SJCRH30 (cell line): ENCODE measurements around the gene ITPA. TPM values are rescaled to one million over a fixed set of nuclear protein-coding genes. Genes with fewer than 3 reads are reported as not detected.
"Not testable (repeated sequence)": the region's sequence is repeated elsewhere in the genome, so short reads cannot be mapped to it uniquely, and the experiment has no call there.

Source experiments
- DNase-seq, 2 experiments: peaks; one replicate each; pipeline ENCODE4 v3.0.0-alpha.2; 2015 to 2020
- H3K27ac ChIP-seq: fragments of 250-450 bp; sonication (Bioruptor Pico); 2 replicates; pipeline ENCODE4 v1.5.1; 2020; ENCODE audit warnings: mild to moderate bottlenecking, moderate library complexity
- H3K27me3 ChIP-seq: fragments of 250-450 bp; sonication (Bioruptor Pico); 2 replicates; pipeline ENCODE4 v1.5.1; 2020; ENCODE audit warnings: mild to moderate bottlenecking, moderate library complexity
- H3K36me3 ChIP-seq: fragments of 250-450 bp; sonication (Bioruptor Pico); 2 replicates; pipeline ENCODE4 v1.5.1; 2020; ENCODE audit warnings: mild to moderate bottlenecking, moderate library complexity
- H3K4me1 ChIP-seq: fragments of 250-450 bp; sonication (Bioruptor Pico); 2 replicates; pipeline ENCODE4 v1.5.1; 2020; ENCODE audit warnings: mild to moderate bottlenecking, moderate library complexity
- H3K4me3 ChIP-seq: fragments of 250-450 bp; sonication (Bioruptor Pico); 2 replicates; pipeline ENCODE4 v1.5.1; 2020; ENCODE audit warnings: mild to moderate bottlenecking, moderate library complexity
- H3K9me3 ChIP-seq: fragments of 250-450 bp; sonication (Bioruptor Pico); replicated peaks from 2 replicates; pipeline ENCODE4 v1.5.1; 2020; ENCODE audit warnings: mild to moderate bottlenecking, moderate library complexity
- total RNA-seq: library from RNA; depleted of rRNA; stranded (reverse); fragments of >200 nt; shearing (Covaris generic); gene quantifications from 2 replicates; pipeline ENCODE4 v1.2.3, GENCODE V29; 2014

Gene ITPA
- total RNA-seq, 1 experiment from 2014 or later = 46.4 TPM

DNA sequence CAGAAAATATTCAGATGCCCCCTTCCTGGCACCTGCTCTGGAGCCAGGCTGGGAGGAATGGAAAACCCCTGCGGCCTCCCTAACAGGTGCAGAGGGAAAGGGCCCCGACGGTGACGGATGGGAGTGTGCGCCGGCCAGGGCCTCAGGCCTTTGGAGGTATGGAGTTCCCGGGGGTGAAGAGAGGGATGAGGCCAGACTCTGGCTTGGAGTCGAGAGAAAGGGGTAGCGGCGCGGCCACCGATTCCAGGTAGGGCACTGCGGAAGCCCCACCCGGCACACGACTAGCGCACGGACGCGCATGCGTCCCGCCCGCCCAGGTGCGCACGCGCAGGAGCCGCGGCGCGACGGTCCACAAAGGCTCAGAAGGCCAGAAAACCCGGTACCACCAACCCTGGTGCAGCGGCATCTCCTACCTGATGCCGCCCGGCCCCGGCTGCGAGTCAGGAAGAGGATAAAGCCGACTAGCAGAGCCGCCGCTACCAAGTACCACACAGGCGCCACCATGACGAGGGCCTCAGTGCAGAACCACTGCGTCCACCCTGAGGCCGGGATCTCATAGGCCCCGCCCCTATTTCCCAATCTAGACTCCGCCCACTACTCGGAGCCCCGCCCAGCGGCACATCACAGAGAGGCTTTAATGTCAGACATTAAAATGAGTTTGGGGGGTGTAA, 5.0 kb upstream of the ITPA start, which contains the start of gene DDRGK1:
Gene DDRGK1 (minus strand): TSS at position 559 of the 671 bp plus-strand sequence. CDS start 55 bp downstream, at position 504.
- Histone ChIP-seq H3K27me3 (no peaks in the 10 kb centered on the region), H3K4me1 (peaks cover 4% of the 10 kb centered on the region; the same call in 1 of the 2 replicates), H3K27ac (peak within 1 kb of the TSS; percentile 75), H3K4me3 (peak within 1 kb of the TSS; percentile 92), H3K36me3 (no peaks in the 10 kb centered on the region), H3K9me3 (no peaks in the 10 kb centered on the region)
- peak; percentile 82 to 90 for DNase-seq

DNA sequence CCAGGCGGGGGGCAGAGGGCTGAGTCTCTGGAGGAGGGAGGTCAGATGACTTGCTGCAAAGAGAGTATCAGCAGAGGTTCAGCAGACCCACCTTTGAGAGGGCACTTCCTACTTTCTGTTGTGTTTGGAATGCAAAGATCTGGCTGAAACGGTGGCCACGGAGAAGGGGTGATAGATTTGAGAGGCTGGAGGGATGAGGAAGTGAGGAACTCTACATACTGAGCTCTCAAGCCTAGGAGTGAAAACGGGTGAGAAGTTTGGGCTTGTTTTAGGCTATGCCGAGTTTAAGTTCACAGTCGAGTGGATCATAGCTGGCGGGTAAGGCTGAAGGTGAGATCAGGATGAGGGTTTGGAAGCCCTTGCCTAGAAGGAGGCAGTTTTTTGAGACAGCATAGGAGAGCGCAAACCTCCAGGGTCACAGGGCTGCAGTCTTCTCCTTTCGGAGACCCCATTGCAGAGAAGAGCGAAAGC, 477 bp upstream of the ITPA start:
- H3K4me1 ChIP-seq = peaks cover 4% of the 10 kb centered on the region; the same call in 1 of the 2 replicates
- H3K27me3 ChIP-seq = no peaks in the 10 kb centered on the region
- H3K9me3 ChIP-seq = no peaks in the 10 kb centered on the region
- H3K4me3 ChIP-seq = peak overlapping the region; percentile 75
- no peaks in the 10 kb centered on the region for H3K36me3 ChIP-seq
- DNase-seq = no peak
- peak overlapping the region; percentile 66 for H3K27ac ChIP-seq

DNA sequence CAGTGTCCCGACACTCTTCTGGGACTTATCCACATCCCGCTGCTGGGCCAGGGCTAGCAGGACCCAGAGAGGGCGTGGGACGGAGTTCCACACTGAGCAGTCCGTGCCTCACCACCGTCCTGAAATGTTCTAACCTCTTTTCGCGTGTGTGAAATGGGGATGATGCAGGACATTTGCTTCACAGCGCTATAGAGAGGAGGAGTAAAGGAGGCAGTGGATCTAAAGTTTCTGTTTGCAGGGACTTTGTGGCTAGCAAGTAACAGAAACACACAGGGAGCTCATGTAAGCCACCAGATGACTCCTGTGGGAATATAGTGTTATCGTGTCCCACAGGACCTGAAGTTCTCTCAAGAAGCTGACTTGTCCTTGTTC, 634 bp downstream of the ITPA start:
- Histone ChIP-seq H3K27ac (peak overlapping the region; percentile 66; the same call in 1 of the 2 replicates), H3K9me3 (no peaks in the 10 kb centered on the region), H3K4me1 (peaks cover 4% of the 10 kb centered on the region; the same call in 1 of the 2 replicates), H3K36me3 (no peaks in the 10 kb centered on the region; the same call in 1 of the 2 replicates), H3K4me3 (peak overlapping the region; percentile 75), H3K27me3 (no peaks in the 10 kb centered on the region)
- DNase-seq = no peak

DNA sequence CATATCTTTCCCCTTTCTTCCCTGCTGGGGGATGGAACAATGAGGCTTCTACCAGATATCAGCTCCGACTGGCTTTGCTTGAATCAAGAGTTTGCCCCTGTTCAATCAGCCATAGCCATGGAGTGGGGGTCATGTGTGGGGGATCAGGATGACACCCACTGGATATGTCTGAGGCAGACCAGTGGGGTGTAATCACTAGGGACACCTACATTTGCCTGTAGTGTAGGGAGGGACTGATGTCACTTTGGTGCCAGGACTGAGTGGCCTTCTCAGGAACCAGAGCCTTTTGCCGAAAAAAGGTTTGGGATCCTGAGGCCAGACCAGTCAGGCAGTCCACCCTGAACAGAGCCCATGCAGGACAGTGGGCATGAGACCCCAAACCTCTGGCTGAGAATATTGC, 1.0 kb downstream of the ITPA start:
- Histone ChIP-seq H3K4me3 (peak overlapping the region; percentile 75), H3K27ac (no peak overlapping the region), H3K9me3 (no peaks in the 10 kb centered on the region), H3K4me1 (peaks cover 4% of the 10 kb centered on the region; the same call in 1 of the 2 replicates), H3K27me3 (no peaks in the 10 kb centered on the region), H3K36me3 (no peaks in the 10 kb centered on the region; the same call in 1 of the 2 replicates)
- no peak for DNase-seq

DNA sequence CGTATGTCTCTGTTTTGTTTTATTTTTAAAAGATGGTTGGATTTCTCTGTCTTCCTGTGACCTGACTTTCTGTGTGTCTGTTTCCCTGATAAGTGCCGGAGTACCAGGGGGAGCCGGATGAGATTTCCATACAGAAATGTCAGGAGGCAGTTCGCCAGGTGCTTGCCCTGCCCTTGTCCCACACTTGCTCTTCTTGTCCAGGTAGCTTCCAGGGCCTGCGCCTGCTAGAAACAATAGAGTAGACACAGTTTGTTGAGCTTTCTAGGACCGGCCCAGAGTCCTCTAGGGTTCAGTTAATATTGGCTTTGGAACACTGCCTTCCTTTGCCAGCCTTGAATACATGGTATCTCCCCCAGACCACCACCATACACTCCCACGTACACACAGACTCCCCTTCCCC, 3.9 kb downstream of the ITPA start:
- no peak overlapping the region for H3K4me3 ChIP-seq
- H3K27me3 ChIP-seq = no peaks in the 10 kb centered on the region
- peaks cover 4% of the 10 kb centered on the region; the same call in 1 of the 2 replicates for H3K4me1 ChIP-seq
- no peak overlapping the region for H3K27ac ChIP-seq
- H3K9me3 ChIP-seq = no peaks in the 10 kb centered on the region
- H3K36me3 ChIP-seq = peaks cover 7% of the 10 kb centered on the region; the same call in 1 of the 2 replicates
- DNase-seq = no peak

DNA sequence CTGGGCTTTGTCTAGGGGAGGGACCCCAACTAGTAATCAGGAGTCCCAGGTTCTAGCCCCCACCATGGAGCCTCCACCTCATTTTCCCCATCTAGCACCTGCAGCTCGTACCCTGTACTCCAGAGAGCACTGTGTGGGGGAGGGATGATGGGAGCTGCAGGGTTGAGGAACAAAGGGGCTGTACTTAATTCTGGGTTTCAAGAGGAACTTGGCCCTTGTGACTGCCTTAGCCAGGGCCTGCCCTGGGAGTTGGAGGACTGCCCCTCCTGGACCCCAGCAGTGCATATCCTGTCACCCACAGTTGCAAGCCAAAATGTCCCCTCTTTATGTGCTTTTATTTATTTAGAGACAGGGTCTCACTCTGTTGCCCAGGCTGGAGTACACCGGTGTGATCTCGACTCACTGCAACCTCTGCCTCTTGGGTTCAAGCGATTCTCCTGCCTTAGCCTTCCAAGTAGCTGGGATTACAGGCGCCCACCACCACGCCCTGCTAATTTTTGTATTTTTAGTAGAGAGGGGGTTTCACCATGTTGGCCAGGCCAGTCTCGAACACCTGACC, 6.1 kb downstream of the ITPA start:
- not testable (repeated sequence) for H3K27me3 ChIP-seq, H3K27ac ChIP-seq, H3K4me3 ChIP-seq, H3K4me1 ChIP-seq, DNase-seq, H3K36me3 ChIP-seq, H3K9me3 ChIP-seq

DNA sequence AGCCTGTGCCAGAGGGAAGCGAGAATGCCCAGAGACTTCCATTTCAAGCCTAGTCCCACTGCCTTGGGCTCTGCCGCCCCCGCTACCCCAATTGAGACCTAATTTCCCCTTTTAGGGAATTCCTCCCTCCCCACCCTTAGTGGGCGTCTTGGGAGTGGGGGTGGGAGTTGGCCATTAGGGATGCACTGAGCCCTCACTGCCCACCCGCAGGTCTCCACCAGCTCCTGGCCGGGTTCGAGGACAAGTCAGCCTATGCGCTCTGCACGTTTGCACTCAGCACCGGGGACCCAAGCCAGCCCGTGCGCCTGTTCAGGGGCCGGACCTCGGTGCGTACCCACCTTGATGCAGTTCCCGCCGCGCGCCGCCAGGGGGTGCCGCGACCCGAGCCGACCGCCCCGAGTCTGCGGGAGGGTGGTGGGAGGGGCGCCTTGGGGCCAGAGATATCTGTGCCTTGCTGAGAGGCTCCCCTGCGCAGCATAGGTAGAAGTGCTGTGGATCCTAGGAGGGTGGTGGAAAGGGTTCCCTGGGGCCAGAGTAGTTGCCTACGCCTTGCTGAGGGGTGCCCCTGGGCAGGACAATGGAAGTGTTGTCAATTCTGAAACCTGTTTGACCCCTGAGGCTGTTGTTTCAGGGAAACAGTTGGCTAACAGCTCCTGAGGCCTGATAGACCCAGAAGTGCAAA, 9.2 kb downstream of the ITPA start:
- H3K36me3 ChIP-seq = peaks cover 13% of the 10 kb centered on the region
- peak in 1 of 2 experiments; percentile 49 for DNase-seq
- H3K27me3 ChIP-seq = no peaks in the 10 kb centered on the region

DNA sequence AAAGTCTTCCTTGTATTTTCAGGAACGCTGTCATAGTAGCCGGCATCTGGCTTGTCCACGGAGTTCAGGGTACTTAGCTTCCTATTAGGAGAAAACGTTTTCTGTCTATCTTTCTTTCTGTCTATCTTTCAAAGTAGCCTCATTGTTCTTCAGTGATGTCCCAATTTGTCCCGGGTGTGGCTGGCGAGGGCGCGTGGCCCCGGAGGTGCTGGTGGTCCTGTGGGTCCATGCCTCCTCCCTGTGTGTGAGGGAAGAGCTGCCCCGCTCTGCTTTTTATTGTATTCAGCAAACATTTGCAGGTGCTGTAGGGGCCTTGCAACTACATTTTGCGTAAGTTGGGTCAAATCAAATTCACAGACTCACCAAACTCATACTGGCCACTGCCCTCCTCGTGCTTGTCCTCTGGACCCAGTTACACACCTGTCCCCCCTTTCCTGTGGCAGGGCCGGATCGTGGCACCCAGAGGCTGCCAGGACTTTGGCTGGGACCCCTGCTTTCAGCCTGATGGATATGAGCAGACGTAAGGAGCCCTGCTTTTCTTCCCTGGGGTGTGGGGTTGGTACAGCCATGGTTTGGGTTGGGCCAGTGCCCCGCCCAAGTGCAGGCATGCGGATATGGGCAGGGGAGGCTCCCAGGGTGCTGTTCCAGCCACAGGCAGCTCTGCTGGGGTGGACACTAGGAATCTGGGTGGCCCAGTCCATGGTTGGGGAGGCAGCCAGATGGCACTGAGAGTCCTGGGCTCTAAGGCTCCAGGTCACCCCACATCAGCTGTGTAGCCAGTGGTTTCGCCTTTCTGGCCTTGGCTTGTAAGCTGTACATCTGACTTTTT, 12.3 kb downstream of the ITPA start:
- Histone ChIP-seq H3K36me3 (peaks cover 15% of the 10 kb centered on the region), H3K27ac (no peak overlapping the region), H3K27me3 (no peaks in the 10 kb centered on the region), H3K9me3 (no peaks in the 10 kb centered on the region), H3K4me3 (no peak overlapping the region), H3K4me1 (peaks cover 37% of the 10 kb centered on the region)
- peak in 1 of 2 experiments; percentile 39 for DNase-seq

More for the DNA sequence above, 9.2 kb downstream of the ITPA start:
- peaks cover 19% of the 10 kb centered on the region for H3K4me1 ChIP-seq
- H3K4me3 ChIP-seq = no peak overlapping the region
- no peak overlapping the region for H3K27ac ChIP-seq
- no peaks in the 10 kb centered on the region for H3K9me3 ChIP-seq

DNA sequence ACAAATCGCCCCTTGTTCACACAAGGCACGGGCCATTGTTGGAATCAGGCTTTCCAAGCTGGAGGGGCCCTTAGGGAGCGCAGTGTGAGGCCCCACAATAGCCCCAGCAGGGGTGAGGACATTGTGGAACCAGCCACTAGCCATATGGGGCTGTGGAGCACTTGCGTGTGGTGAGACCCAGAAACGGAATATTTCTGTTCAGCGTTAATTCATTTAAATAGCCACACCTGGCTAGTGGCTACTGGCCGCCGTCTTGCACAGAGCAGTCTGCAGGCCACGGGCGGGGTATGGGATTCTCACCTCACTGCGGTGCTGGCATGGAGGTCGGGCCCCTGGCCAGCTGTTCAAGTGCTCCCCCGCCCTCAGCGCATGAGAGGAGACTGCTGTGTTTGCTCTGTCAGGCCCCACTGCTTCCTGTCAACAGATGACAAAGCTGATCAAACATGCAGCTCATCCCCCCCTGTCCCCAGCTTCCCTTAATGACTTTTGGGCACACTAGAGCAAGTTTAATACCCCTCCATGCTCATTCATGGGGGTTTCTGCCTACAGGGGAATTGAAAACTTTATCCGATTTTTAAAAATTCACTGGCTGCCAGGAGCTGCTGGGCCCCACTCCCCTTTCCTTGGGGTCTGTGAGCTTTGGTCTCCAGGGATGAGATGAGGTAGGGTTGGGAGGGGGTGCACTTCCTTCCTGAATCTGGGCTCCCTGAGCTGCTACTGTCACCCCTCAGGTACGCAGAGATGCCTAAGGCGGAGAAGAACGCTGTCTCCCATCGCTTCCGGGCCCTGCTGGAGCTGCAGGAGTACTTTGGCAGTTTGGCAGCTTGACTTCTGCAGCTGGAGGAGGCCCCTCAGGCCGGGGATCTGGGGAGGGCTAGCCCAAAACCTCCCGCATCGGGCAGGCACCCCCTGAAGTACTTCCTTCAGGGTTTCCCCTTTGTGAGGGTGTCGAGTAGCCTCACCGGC, 13.6 kb downstream of the ITPA start:
- Histone ChIP-seq H3K9me3 (no peaks in the 10 kb centered on the region), H3K4me1 (peaks cover 37% of the 10 kb centered on the region), H3K36me3 (peaks cover 14% of the 10 kb centered on the region), H3K27ac (peak overlapping the region; percentile 49), H3K4me3 (no peak overlapping the region), H3K27me3 (no peaks in the 10 kb centered on the region)
- peak; percentile 87 for DNase-seq

DNA sequence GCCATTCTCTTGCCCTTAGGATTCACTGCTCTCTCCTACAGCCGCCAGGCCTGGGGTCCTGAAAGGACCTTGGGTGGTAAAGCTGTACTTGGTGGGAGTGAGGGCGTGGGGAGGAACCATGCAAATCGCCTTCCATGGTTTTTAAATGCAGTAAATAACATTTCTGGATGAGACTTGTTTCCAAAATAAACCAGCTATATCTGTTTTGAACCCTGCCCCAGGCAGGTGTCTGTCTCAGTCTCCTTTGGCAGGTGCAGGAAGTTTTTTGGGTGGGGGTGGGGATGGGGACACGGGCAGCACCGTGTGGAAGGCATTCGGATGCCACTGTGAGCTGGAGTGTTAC, 14.3 kb downstream of the ITPA start:
- Histone ChIP-seq H3K9me3 (no peaks in the 10 kb centered on the region), H3K27ac (peak overlapping the region; percentile 49), H3K36me3 (peaks cover 11% of the 10 kb centered on the region), H3K27me3 (no peaks in the 10 kb centered on the region), H3K4me1 (peaks cover 37% of the 10 kb centered on the region), H3K4me3 (no peak overlapping the region)
- DNase-seq = no peak

DNA sequence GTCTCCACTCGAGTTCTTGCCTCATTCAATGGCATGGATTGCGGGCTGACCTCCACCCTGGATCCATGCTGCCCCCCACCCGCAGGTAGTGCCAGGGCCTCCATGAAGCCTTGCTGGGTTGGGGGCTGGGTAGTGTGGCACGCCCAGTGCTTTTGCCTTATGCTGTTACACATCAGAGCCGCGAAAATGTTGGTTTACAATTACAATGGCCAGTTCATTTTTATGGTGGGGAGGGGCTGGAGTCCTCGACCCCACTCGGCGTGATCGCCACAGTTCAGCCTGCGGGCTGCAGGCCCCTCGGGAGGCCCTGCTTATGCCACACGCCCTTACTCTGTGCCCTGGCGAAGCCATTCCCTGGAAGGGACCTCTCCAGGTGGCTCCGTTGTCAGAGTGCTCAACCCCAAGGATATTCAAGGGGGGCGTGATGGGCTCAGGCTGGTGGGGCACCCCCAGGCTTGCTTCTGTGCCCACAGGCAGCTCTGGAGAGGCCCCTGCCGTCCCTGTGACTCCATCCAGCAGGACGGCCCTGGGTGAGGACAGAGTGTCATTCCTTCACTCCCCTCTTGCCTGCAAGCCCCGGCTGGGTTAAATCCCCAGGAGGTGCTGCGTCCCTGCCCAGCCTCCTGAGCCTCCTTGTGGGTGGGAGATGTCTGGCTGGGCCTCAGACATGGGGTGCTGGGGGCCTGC, 14.8 kb downstream of the ITPA start:
- H3K27ac ChIP-seq = no peak overlapping the region; the same call in 1 of the 2 replicates
- H3K9me3 ChIP-seq = no peaks in the 10 kb centered on the region
- H3K27me3 ChIP-seq = no peaks in the 10 kb centered on the region
- peaks cover 37% of the 10 kb centered on the region for H3K4me1 ChIP-seq
- peaks cover 9% of the 10 kb centered on the region for H3K36me3 ChIP-seq
- no peak for DNase-seq
- H3K4me3 ChIP-seq = no peak overlapping the region

DNA sequence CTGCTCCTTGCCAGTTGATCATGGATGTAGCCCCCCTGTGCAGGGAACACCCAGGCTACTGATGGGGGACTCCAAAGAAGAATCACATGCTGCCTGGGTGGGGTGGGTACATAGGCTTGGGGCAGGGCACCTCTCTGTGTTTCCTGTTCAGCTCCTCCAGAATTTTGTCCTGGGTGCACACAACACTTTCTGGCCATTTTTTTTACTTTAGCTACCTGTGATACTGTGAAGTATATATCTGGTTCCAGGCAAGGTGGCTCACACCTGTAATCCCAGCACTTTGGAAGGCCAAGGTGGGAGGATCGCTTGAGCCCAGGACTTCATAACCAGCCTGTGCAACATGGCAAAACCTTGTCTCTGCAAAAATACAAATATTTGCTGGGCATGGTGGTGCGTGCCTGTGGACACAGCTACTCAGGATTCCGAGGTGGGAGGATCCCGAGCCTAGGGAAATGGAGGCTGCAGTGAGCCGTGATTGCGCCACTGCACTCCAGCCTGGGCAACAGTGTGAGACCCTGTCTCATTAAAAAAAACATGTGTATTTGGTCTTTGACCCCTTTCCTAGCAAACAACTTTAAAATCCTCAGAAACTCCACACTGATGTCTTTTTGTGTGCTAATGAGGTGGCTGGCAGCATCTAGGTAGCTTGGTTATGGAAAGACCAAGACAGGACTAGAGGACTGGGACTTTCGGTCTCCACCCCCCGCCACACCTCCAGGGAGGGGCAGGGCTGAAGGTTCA, 15.6 kb downstream of the ITPA start:
- Histone ChIP-seq H3K27me3 (no peaks in the 10 kb centered on the region), H3K9me3 (no peaks in the 10 kb centered on the region), H3K4me3 (no peak overlapping the region), H3K4me1 (peaks cover 37% of the 10 kb centered on the region), H3K36me3 (peaks cover 13% of the 10 kb centered on the region), H3K27ac (no peak overlapping the region)
- no peak for DNase-seq
